Mesenteric fat pad (tissue), 1 donor: ENCODE results near the gene BTBD17. TPM values are rescaled to one million over a fixed set of nuclear protein-coding genes. Genes with fewer than 3 reads are reported as not detected.

ENCODE experiments used
- DNase-seq: peaks from one replicate; pipeline ENCODE4 v3.0.0-alpha.2; 2020; ENCODE audit warnings: low spot score
- total RNA-seq: library from RNA; stranded (reverse); fragmentation: NEBNext Ultra II Directional; extraction: Animal tissue kit (Norgen Biotek cat#: 25700); gene quantifications from one replicate; pipeline ENCODE4 v1.2.1, GENCODE V29; 2021
- donor health status: DM: yes; HTN: yes; CAD: no.

BTBD17 gene
- total RNA-seq, 1 donor from 2014 or later: not detected

DNA sequence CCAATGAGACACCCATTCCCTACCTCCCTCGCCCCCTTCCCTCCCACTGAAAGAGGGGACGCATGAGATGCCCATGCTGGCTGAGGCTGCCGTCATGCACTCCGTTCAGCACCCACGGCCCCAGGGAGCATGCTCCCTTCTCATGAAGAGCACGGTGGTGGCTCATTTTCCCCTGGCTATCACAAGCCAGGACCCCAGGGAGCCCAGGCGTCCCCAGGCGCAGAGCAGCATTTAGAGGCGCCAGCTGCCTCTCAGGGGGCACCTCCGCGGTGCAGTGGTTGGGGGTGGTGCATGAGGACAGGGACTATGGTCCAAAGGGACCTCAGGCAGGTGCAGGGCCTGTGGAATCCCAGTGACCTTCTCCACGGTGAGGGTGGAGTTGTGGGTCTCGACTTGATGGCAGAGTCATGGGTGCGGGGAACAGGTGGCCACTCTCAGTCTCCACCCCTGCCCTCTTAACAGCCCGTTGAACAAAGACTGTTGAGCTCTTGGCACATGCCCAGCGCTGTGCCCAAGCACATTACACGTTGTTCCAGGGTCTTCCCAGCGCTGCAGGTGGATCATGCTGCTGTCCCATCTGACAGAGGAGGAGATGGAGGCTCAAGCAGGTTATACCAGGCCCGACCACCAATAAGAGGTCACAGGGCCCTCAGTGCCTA lies 22.0 kb downstream of the BTBD17 start:
- DNase-seq: no peak

DNA sequence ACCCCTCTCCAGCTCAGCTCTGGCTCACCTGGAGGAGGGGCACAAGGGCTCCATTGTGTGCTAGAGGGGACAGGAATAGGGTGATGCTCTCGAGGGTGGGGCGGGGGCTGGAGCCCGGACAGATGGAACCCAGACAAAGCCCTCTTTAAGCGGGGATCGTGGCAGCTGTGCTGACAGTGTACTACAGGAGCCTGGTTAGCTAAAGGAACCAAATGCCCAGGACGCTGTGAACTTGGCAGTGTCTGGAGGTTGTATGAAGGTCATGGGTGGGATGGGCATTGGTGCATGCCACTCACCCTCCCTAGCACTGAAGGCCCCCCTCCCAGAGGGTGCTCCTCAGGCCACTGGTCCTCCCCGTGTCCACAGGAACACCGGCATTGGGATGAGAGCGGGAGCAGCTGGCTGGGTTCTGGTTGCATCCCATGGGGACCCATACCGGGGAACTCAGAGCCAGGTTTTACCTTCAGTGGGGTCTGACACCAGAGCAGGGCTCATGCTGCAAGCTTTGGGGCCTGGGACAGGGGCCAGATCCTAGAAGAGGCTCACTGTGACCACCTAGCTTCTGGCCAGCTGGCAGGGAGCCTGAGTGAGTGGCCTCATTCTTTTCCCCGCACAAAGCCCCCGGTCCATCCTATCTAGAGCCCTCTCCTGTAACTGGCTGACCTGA lies 23.7 kb downstream of the BTBD17 start:
- DNase-seq: no peak

DNA sequence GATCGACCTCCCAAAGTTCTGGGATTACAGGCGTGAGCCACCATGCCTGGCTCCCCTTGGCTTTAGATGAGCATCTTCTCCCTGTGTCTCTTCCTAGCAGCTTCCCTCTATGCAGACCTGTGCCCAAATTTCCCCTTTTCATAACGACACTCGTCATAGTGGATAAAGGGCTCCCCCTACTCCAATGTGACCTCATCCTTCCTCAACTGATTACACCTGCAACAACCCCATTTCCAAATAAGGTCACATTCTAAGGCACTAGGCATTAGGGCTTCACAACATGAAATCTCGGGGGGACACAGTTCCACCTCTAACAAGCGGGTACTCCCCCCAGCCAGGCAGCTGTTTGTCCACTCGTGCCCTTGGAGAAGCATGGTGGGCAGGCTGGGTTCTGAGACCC lies 25.4 kb downstream of the BTBD17 start:
- no peak for DNase-seq

DNA sequence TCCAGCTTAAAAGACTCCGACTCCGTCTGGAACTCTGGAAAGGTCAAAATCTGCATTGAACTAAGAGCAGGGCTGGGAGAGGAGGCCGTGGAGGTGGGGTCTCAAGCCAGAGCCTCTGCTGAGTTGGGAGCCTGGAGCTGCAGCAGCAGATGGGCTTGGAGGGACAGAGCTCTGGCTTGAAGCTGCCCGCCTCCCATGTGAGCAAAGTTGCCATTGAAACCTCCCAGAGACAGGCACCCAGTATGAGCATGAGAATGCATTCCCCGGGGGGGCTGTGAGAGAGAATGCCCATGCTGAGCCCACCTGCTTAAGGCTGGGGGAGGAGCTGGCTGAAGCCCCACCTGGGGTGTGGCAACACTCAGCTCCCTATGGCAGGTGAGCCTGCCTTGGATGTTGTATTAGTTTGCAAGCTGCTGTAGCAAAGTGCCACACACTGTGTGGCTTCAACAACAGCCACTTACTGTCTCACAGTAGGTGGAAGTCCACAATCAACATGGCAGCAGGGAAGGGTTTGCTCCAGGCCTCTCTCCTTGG lies 26.1 kb downstream of the BTBD17 start:
- DNase-seq: no peak

DNA sequence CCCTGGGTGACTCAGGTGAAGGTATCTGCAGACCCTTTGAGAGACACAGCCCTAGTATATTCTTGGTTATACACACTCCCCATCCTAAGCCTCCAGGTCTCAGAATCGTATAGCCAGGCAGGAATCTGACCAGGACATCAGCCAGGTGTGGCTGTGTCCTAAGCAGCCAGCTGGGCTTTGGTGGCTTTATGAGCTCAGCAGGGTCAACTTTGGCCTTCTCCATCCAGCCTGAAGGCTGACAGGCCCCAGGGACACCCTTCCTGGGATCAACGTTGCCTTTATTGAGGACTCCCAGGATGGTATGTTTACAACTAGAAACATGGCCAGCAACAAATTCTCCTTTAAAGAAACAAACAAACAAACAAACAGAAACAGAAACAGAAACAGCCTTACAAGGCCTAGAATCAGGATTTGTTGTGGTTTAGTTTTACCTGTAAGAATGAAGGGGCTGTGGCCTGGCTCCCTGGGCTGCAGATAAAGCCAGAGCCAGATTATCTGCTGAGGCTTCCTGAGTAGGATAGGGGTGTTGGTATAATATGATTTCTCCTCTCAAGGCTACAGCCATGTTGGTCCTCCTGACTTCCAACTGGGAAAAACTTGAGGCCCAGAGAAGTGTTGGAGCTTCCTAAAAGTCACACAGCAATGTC lies 27.2 kb downstream of the BTBD17 start:
- no peak for DNase-seq

DNA sequence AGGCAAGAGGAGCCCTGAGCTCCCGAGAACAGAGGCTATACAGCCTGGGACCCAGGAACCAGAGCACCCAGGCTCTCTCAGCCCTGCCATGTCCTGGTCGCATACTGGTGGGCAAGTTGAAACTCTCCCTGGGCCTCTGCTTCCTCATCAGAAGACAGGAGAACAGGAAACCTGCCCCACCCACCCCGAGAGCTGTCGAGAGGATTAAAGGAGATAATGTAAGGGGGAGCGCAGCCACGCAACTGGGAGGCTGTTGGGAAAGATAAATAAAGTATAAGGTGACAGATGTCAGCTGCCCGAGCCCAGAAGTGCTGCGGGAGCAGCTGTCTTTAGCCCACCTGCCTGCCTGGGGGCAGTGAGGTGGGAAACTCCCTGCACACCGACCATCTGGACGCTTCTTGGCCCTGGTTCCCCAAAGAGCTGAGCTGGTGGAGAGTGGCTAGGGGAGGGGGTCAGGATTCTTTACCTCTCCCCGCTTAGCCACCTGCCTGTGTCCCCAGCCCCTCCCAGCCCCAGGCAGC lies 28.8 kb downstream of the BTBD17 start:
- DNase-seq: no peak

DNA sequence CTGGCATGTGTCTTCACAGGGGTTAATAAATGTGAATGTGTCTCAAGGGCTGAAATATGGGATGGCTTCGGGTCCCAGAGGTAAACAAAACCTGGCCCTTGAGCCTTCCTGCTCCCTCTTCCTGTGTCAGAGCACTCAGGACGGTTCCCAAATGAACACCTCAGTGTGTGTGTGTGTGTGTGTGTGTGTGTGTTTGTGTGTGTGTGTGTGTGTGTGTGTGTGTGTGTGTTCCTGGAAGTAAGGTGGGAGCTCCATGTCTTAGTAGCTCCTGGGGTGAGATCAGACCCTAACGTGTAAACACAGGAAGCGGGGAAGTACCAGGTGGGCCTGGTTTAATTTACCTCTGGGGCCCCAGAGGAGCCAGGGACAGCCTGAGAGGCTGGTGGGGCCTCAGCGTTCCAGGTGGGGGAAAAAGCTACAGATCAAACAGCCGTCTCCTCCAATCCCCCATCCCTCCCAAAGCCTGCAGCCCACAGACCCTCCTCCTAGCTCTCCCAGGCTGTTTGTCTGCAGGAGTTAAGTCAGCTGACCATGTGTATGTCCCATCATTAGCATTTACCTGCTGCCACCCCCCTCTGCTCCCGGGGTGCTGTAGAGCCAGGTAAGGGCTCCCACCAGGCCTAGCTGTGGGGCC lies 29.5 kb downstream of the BTBD17 start:
- DNase-seq: no peak

DNA sequence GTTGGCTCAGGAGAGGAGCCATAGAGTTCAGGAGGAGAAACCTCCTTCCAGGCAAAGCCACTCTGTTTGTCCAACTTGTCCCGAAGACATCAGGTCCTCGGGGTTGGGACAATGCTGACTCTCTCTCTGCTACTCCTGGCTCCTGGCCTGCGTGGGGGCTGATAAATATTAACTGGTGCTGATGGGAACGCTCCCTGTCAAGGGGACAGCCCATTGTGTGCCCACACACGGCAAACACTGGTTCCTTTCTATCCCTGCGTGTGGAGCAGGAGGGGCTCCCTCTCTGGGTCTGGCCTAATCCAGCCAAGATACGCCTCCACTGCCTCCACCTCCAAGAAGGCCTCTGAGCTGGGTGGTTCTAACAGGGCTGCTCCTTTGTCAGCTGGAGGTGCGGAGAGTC lies 31.2 kb downstream of the BTBD17 start:
- no peak for DNase-seq

DNA sequence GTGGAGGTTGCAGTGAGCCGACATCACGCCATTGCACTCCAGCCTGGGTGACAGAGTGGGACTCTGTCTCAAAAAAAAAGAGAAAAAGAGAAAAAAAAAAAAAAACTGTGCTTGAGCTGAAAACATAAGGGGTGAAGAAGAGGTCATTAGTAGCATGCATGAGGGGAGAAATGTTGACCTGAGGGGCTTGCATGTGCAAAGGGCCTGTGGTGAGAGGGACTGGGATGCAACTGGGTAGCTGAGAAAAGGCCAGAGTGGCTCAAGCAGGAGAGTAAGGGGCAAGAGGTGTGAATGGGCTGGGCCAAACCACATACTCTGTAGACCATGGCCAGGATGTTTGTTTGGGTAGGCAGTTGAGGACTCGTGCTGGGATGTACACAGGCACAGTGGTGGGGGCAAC lies 32.3 kb downstream of the BTBD17 start:
- DNase-seq: no peak

DNA sequence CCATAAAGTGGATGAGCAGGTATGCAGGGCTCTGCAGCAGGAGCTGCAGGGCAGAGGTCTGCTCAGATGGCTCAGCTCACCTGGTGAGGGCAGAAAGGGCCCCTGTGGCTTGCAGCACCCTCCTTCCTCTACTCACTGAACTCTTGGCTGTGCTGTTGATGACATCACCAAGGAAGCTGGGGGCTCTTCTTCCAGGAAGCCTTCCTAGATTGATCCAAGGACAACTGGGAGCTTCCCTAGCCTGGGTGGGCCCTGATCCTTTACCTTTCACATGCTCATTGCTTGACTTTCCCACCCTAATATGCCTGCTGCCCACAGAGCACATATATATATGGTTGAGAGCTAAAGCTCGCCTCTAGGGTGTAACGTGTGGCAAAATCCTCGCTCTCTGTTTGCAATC lies 33.2 kb downstream of the BTBD17 start:
- DNase-seq: no peak

DNA sequence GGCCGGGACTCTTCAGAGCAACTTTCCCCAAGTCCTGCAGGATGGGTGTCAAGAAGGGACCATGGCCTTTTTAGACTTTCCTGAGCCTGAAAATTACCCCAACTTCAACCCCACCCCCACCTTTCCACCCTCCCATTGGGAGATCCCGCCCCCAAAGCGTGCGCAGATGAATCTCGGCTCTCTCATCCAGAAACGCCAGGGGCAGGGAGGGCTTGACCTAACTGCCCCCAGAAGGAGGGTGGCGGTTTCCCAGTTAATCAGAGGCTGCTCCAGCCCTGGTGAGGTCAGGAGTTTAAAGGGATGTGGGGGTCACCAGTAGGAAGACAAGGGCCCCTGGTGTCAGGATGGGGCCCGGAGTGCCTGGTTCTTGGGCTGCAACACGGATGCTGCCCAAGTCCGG lies 35.2 kb downstream of the BTBD17 start:
- no peak for DNase-seq

DNA sequence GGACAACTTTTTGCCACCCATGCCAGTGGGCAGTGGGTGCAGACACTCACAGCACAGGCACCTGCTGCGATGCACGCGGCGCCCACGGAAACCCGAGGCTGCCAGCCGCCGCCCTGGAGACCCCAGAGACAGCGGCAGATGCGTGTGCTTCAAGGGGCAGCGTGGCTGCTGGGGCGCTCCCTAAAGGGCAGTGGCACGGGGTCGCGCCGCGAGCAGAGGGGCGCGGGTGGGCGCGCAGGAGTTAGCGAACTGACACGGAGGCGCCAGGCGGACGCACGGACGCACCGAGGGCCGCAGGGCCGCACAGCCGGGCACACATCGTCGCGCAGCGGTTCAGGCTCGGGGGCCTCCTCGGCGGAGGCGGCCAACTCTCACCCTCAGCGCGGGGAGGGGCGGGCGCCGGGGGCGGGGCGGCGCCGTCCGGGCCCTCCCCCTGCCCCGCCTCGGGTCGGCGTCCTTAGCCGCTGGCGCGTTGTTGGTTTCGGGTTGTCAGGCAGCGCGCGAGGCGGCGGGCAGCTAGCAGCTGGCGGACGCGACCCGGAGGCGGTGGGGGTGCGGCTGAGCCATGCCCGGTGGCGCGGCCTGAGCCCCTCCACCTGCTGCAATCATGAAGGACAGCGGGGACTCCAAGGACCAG lies 35.8 kb downstream of the BTBD17 start, which contains the start of gene KIF19:
Gene KIF19, plus strand, starts transcription at position 484 of the 637 bp plus-strand sequence. Its CDS starts 124 bp downstream, at position 608.
- no peak for DNase-seq

DNA sequence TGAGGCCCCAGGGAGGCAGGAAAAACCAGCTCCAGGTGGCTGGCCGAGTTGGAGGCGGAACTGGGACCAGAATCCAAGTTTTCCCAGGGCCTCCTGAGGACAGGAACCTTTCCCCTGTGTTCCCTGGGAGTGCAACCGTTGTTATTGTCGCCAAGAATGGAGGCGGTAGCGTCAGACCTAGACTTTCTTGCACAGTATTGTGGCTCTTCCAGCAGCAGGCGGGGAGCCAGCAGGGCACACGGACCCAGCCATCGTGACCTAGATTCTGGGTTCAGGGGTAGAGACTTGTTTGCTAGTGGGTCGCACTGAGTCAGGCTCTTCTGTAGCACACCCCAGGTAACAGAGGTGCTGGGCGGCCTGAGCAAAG lies 36.3 kb downstream of the BTBD17 start:
- DNase-seq: no peak

DNA sequence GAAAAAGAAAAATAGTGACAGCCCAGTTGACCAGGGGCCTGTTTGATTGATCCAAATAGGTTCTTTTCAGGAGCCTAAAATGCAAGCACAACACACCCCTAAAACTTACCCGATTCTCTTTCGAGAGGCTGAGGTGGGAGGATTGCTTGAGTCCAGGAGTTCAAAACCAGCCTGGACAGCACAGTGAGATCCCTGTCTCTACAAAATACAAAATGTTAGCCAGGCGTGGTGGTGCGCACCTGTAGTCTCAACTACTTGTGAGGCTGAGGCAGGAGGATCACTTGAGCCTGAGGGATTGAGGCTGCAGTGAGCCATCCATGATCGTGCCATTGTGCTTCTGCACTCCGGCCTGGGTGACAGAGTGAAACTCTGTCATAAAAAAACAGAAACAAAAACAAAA lies 37.1 kb downstream of the BTBD17 start:
- DNase-seq: no peak

DNA sequence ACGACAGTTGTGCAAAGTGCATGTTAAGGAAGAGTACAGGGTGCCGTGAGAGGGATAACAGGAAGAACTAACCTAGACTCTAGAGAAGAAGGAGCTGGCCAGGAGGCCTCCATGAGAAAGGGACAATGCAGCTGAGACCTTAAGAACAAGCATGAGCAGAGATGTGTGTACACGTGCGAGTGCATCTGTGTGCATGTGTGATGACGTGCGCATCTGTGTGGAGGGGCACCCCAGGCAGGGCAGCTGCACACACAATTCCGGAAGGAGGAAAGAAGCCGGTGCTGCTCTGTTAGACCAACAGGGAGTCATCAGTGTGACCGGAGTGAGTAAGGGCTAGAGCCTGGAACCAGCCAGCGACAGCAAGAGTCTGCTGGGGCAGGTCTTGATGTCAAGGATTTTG lies 43.3 kb downstream of the BTBD17 start:
- DNase-seq: no peak

DNA sequence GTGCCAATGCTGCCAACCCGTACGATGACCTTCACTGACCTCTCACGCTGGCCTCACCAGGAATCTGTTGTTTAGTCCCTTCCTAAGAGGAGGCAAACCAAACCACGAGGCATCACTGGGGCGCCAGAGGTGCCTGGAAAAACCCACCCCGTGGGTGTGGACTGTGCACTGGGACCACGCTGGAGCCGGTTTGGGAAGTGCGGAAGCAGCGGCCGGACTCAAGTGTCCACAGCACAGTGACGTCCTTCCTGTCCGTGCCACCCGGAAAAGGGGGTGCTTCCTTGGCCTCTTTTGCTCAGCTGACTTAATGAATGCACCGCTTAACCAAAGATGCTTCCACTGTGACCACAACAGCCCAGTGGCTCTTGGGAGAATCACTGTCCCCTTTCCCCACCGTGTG lies 44.6 kb downstream of the BTBD17 start:
- DNase-seq: no peak

DNA sequence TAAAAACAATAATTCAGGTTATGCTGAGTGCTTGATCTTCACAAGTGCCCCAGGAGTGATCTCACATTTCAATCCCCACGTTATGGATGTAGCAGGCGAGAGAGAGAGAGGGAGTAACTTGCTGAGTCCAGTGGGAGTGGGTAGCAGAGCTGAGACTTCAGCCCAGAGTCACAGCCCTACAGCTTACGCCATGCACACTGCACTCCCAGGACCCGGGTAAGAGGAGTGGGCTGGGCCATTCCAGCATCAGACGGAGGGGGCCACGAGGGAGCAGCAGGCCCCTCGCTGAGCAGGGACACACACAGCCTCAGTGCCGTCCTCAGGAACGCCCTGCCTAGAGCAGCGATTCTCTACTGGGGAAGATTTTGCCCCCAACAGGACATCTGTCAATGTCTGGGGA lies 45.4 kb downstream of the BTBD17 start:
- no peak for DNase-seq

DNA sequence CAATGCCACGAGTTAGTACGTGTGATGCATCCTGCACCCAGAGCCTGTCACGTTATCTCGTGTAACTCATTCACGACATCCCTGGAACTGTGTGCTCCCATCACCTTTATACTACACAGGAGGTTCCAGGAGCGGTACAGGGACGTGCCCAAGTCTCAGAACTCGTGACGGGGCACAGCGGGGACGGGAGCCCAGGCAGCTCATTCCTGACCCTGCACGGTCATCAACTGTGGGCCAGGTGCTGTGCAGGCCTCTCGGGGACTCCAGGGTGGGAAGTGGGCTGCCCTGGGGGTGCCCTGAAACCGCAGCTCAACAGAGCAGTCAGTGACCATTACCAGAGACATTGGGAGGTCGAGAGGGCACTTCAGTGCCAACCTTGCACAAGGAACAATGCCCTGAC lies 46.8 kb downstream of the BTBD17 start:
- DNase-seq: no peak

DNA sequence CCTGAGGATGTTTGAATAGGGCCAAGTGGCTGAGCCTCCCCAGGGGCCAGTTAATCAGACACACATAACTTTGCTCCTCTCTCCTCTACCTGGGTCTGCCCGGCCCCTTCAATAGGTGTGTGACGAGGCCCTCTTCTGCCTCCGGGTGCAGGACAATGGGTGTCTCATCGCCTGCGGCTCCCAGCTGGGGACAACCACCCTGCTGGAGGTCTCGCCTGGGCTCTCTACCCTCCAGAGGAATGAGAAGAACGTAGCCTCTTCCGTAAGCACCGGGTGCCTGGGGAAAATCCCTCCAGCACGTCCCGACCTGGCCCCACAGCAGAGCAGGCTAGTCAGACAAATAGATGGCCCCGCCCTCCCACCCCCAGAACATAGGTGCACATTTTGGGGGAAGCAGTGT lies 51.8 kb downstream of the BTBD17 start:
- no peak for DNase-seq

DNA sequence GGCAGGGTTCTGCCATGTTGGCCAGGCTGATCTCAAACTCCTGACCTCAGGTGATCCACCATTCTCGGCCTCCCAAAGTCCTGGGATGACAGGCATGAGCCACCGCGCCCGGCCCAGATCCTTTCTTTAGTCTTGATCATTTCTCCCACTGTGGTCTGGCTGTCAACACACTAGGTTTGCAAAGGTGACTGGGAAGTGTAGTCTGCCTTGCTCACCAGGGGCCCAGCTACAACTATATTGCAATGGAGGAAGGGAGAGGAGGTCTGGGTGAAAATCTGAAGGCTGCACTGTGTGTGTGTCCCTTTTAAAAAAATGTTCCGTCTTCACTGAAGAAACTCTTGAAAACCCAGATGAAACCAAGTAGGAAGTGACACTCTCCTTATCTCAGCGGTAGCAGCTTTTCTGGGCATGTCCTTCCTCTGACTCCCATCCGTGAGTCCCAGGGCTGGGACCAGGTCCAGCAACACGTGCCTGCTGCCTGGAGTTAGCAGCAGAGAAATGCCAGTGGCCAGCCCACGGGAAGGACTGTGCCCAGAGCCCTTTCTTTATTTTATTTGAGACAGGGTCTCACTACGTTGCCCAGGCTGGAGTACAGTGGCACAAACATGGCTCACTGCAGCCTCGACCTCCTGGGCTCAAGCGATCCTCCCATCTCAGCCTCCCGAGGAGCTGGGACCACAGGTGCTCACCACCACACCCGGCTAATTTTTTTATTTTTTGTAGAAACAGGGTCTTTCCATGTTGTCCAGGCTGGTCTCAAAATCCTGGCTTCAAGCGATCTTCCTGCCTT lies 53.5 kb downstream of the BTBD17 start:
- no peak for DNase-seq
